Iris pigment epithelial cell (primary cell): Measurements from ENCODE around the gene NPAS1.
"Not testable (repeated sequence)": the region's sequence is repeated elsewhere in the genome, so short reads cannot be mapped to it uniquely, and the experiment has no call there.

Experiments used
- DNase-seq: peaks from one replicate; pipeline ENCODE4 v3.0.0-alpha.2; 2011; ENCODE audit warnings: low read depth

Gene NPAS1

GRCh38 chr19:46992699-46993535 lies 26.7 kb upstream of the NPAS1 start:
- no peak for DNase-seq

DNA sequence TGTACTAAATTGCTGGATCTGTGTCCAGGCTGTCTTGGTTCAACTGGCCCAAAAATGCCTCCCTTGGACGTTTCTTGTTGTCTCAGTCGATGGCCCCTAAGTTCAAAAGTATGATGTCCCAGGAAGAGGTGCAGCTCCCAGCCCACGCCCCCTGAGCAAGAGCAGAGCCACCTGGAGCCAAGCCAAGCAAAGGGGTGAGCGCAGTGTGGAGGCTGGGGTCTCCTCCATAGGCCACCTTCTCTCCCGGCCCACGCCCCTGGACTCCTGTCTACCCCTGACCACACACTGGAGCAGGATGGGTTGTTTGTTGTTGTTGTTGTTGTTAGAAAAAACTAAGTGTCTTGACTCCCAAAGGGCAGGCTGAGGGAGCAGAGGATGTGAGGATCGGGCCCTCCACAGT lies 26.0 kb upstream of the NPAS1 start:
- no peak for DNase-seq

- no peak for DNase-seq
Observed at GRCh38 chr19:46994141-46994686, 25.4 kb upstream of the NPAS1 start.

DNA sequence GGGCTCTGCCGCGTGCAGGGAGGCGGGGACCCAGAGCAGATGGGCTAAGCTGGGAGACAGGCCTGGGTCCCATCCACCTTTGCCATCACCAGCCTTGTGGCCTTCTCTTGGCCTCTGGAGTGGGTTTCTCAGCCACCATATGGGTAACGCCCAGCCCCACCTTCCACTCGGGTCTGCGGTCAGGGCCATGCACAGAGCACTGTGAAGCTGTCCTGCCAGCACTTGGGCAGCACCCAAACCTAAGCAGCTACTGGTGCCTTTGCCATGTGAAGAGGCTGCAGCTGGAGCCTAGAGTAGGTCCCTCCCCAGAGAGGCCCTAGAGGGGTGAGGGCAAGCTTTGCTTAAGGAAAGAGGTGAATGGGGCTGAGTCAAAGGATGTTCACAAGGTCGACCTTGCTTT lies 24.1 kb upstream of the NPAS1 start:
- no peak for DNase-seq

- DNase-seq, result no peak
Observed at GRCh38 chr19:46998445-46999125, 21.1 kb upstream of the NPAS1 start.

DNA sequence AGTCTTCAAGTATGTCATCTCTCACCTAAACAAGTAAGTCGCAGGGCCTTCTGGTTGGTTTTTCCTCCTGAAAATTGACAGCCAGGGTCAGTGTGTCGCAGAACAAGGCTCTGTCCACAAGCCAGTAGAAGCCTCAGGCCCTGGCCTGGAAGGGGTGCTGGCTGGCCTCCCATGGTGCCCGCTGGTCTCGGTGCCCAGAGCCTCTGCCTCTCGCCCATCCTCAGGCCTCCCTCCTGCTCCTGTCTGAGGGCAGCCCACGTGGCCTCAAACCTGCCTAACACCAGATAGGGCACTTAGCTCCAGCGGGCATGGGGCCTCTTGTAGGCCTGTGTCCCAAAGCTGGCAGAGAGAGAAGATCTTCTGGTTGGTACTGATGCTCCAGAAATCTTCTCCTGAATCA lies 20.3 kb upstream of the NPAS1 start:
- DNase-seq, result no peak

- DNase-seq, result no peak
Observed at GRCh38 chr19:46999878-47000277, 19.8 kb upstream of the NPAS1 start.

DNA sequence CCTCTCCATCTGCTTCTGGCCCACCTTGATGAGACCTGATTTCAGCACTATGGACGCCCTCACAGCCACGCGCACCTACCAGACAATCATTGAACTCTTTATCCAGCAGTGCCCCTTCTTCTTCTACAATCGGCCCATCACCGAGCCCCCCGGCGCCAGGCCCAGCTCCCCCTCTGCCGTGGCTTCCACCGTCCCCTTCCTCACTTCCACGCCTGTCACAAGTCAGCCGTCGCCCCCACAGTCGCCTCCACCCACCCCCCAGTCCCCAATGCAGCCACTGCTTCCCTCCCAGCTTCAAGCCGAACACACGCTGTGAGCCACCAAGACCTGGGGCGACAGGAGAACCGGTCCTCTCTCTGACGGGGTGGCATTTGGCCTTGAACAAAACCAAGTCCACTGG lies 19.3 kb upstream of the NPAS1 start:
- no peak for DNase-seq

DNA sequence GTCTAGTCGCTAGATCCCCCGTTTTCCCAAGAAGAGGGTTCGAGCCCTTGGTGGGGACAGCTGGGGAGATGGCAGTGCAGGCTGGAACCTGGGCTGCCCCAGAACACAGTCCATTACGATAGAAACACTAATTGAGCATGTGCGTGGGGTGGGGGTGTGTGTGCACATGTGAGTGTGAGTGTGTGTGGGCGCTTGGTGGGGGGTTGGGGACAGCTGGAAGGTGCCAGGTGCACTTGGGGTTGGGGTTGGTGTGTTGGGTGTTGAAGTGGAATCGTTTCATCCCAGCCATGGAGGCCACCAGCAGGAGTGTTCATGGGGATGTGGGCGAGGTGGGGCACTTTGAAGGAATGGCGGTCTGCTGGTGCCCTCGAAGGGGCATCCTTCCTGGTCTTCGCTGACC lies 18.1 kb upstream of the NPAS1 start:
- DNase-seq, result no peak

DNA sequence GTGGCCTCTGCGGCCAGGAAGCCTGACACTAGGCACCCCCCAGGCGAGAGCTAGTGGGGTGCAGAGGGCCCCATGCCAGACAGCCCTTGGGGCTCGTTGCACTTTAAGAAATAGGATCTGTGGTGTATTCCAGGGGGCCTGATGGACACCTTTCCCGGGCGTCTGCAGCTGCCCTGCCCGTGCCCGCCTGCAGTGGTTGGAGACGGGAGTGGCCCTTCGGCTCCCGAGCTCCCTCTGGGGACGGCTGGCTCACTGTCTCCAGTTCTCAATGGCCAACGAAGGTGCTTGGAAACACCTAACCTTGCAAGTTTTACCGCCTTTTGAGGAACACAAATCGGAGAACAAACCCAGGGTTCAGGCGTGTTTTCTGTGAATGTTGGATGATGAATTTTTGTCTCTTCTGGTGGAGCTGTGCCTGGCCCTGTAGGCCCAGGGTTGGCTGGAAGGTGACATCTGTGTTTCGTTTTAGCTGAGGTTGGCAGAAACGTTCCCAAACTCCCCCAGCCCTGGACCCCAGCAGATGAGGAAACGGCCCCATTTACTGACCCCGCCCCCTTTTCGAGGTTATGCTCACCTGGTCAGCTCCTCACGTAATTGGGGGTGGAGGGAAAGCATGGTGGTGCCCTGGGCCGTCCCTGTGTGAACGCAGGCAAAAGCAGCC lies 17.4 kb upstream of the NPAS1 start:
- DNase-seq, result no peak

DNA sequence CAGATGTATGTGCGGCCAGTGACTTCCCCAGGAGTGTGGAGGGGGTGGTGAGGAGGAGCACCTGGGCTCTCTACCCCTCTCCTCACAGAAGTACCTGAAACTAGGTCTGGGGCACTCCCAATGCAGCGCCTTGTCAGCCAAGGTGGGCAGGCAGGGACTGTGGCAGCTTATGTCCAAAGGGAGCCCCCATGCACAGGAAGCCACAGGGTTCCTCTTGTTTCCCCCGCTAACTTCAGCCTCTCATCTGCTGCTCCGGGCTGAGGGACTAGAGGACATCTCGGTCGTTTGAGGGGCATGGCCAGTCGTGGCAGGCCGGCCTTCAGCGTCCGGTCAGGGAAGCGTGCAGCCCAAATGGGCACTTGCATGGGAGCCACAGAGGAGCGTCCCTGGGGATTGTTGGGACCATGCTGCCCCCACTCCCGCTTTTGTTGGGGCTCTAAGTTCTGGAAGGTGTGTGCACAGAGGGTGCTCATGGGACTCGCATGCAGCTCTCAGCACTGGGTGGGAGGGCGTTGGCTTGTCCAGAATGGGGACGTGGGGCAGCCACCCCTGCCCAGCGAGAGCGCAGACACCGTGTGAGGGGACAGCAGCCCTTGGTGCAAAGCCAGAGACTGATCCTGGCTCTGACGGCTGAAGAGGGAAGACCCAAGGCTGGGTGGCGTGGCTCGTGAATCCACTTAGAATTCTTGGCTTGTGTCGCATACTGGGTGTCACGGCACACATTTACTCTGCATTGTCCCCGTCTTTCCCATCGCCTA lies 16.6 kb upstream of the NPAS1 start:
- DNase-seq, result no peak

- DNase-seq, result no peak
Observed at GRCh38 chr19:47003611-47004465, 15.8 kb upstream of the NPAS1 start.

DNA sequence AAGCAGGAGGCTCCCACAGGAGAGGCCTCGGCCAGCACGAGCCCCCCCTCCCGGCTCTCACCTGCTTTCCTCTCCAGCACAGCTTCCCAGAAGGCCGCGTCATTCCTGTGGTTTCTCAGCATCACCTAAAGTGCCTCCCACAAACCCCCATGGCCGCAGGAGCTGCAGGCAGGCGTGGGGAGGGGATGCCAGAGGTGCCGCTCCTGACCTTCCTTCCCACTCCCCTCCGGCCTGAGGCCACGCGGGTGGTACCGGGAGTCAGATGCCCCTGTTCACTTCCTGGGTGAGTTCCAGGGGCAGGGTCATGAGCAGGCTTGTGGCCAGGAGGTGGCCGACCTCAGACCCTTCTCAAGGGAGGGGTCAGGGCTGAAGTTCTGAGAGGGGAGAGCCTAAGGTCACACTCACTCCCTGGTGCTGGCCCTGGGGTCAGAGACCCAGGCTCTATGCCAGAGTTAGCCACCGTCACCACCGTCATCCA lies 14.4 kb upstream of the NPAS1 start:
- no peak for DNase-seq

DNA sequence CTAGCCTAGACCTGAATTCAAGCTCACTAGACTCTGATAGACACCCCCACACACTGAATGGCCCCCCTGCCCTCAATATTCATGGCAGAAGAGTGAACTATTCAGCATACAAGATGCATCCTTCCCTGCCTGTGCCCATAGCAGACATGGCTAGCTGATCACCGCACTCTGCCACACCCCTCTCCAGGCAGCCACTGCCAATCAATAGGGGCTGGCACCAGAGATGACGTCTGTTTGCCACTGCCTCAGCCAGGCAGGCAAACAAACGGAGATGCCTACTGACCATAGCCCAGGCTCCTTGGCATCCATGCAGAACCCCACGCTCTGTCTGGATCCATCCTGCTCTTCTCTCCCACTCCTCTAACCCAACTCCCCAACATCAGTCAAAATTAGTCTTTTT lies 13.8 kb upstream of the NPAS1 start:
- no peak for DNase-seq

GRCh38 chr19:47006496-47006895 lies 13.1 kb upstream of the NPAS1 start:
- DNase-seq, result no peak

DNA sequence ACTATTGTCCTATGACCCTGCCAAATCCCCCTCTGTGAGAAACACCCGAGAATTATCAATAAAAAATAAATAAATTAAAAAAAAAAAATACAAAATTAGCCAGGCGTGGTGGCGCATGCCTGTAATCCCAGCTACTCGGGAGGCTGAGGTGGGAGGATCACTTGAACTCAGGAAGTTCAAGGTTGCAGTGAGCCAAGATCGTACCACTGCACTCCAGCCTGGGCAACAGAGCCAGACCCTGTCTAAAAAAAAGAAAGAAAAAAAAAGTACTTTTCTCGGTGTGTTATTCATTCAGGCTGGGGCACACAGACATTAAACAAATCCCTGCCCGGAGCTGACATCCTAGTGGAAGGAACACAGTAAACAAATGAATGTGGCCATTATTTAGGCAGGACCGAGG lies 9.1 kb upstream of the NPAS1 start:
- DNase-seq, result not testable (repeated sequence)

DNA sequence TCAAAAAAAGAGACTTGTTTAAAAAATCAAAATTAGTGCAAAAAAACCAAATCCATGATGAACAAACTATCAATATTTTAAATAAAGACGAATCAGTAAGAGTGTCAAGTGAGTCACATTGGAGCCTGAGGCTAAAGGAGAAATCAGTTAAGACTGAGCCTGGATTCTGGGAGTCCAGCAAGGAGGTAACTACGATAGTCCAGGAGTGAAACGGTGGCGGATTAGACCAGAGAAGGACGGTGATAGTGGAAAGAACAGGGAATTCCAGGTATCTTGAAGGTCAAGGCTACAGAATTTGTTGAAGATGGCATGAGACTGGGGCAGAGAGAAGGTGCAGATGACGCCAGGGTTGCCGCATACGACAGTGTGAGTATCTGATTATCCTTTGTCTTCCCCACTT lies 7.0 kb upstream of the NPAS1 start:
- no peak for DNase-seq

DNA sequence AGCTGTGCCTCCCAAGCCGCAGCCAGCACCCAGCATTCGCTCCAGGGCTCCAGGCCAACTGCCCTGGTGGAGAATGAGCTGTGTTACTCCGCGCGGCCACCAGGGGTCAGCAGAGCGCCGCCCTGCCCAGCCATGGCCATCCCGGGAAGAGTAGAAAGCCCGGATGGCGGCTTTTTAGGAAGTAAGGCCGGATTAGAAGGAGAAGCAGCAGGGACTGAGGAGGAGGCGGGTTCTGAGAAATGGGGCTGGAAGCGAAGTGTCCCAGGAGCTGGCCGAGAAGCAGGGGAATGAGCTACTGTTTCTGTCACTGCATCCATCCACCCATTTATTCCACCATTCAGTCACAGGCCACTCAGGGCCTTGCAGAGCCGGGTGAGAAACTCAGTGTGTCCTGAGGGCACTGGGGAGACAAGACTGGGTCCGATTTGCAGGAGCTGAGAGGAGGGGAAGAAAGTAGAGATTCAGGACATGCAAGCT lies 6.6 kb upstream of the NPAS1 start:
- DNase-seq, result peak; percentile 43

DNA sequence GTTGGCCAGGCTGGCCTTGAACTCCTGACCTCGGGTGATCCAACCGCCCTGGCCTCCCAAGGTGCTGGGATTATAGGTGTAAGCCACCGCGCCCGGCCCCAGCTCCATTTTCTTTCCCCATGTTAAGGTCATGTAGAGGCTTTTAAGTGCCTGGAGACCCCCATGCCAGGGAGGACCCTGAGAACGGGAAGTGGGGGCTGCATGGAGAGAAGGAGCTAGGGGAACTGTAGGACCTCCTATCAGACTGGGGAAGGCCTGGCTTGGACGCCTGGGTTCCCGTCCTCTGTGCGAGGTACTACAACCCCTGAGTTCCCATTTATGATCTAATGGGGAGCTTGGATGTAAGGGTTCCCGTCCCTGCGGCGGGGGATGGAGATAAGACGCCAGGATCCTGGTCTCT lies 714 bp upstream of the NPAS1 start:
- no peak for DNase-seq

- DNase-seq, result no peak
Observed at GRCh38 chr19:47020132-47020805, 632 bp downstream of the NPAS1 start.
